ENCODE data around the gene EEA1.
"Not testable (repeated sequence)": the region's sequence is repeated elsewhere in the genome, so short reads cannot be mapped to it uniquely, and the experiment has no call there.

Gene EEA1

GRCh38 chr12:92928962-92929915 lies at the start of gene EEA1:
EEA1 (minus strand) TSS chr12:92929295; CDS start chr12:92929066, 229 bp downstream.
- peak; percentile 97 for DNase-seq

GRCh38 chr12:92978607-92979006 lies 49.5 kb upstream of the EEA1 start:
- no peak for DNase-seq

GRCh38 chr12:92977326-92977725 lies 48.2 kb upstream of the EEA1 start:
- DNase-seq: no peak

GRCh38 chr12:92974759-92975158 lies 45.7 kb upstream of the EEA1 start:
- no peak for DNase-seq

- peak; percentile 19 for DNase-seq
These were observed 44.5 kb upstream of the EEA1 start for GRCh38 chr12:92973614-92974013.

- DNase-seq: no peak
These were observed 42.9 kb upstream of the EEA1 start for GRCh38 chr12:92971859-92972524.

GRCh38 chr12:92968176-92968813 lies 39.2 kb upstream of the EEA1 start:
- no peak for DNase-seq

GRCh38 chr12:92964378-92964777 lies 35.3 kb upstream of the EEA1 start:
- DNase-seq: not testable (repeated sequence)

- DNase-seq: no peak
These were observed 32.9 kb upstream of the EEA1 start for GRCh38 chr12:92961949-92962348.

- no peak for DNase-seq
These were observed 27.0 kb upstream of the EEA1 start for GRCh38 chr12:92955997-92956663.

GRCh38 chr12:92953747-92954146 lies 24.7 kb upstream of the EEA1 start:
- DNase-seq: peak; percentile 20

GRCh38 chr12:92952394-92952793 lies 23.3 kb upstream of the EEA1 start:
- DNase-seq: no peak

- DNase-seq: no peak
These were observed 21.9 kb upstream of the EEA1 start for GRCh38 chr12:92951006-92951405.

GRCh38 chr12:92950011-92950410 lies 20.9 kb upstream of the EEA1 start:
- no peak for DNase-seq

- no peak for DNase-seq
These were observed 20.4 kb upstream of the EEA1 start for GRCh38 chr12:92949466-92949865.

- no peak for DNase-seq
These were observed 18.6 kb upstream of the EEA1 start for GRCh38 chr12:92947589-92948215.

GRCh38 chr12:92945659-92946220 lies 16.6 kb upstream of the EEA1 start:
- no peak for DNase-seq

- DNase-seq: peak; percentile 28
These were observed 14.6 kb upstream of the EEA1 start for GRCh38 chr12:92943482-92944250.

- no peak for DNase-seq
These were observed 13.8 kb upstream of the EEA1 start for GRCh38 chr12:92942905-92943304.

- DNase-seq: no peak
These were observed 10.0 kb upstream of the EEA1 start for GRCh38 chr12:92939116-92939515.

GRCh38 chr12:92938638-92939037 lies 9.5 kb upstream of the EEA1 start:
- no peak for DNase-seq

Measured in OCI-M1 (cell line).